RWPE1 (cell line): ENCODE measurements around the gene DIP2A.
"Not testable (repeated sequence)": the region's sequence is repeated elsewhere in the genome, so short reads cannot be mapped to it uniquely, and the experiment has no call there.

ENCODE experiments used
- CTCF ChIA-PET: fragments of 350-600 bp; sonication (Branson Sonifier 250); formaldehyde crosslinking; extraction: SDS; loops from one replicate; lab custom pipeline; 2021; lab: Yijun Ruan, JAX
- POLR2A ChIA-PET: fragments of 400-600 bp; formaldehyde crosslinking; extraction: SDS; loops from one replicate; lab custom pipeline; 2020; ENCODE audit warnings: antibody characterized with exemption; ENCODE audit not compliant: low non-redundant PET; lab: Yijun Ruan, JAX
- DNase-seq: peaks from one replicate; pipeline ENCODE4 v3.0.0; 2012; ENCODE audit warnings: low spot score
- H3K27ac ChIP-seq: fragments of 450-650 bp; 2 replicates; pipeline ENCODE4 v1.5.1; 2017
- CTCF ChIP-seq: fragments of 450-650 bp; conservative IDR thresholded peaks from 2 replicates; pipeline ENCODE4 v1.5.1; 2017; ENCODE audit warnings: low read depth, mild to moderate bottlenecking

The DIP2A gene

DNA sequence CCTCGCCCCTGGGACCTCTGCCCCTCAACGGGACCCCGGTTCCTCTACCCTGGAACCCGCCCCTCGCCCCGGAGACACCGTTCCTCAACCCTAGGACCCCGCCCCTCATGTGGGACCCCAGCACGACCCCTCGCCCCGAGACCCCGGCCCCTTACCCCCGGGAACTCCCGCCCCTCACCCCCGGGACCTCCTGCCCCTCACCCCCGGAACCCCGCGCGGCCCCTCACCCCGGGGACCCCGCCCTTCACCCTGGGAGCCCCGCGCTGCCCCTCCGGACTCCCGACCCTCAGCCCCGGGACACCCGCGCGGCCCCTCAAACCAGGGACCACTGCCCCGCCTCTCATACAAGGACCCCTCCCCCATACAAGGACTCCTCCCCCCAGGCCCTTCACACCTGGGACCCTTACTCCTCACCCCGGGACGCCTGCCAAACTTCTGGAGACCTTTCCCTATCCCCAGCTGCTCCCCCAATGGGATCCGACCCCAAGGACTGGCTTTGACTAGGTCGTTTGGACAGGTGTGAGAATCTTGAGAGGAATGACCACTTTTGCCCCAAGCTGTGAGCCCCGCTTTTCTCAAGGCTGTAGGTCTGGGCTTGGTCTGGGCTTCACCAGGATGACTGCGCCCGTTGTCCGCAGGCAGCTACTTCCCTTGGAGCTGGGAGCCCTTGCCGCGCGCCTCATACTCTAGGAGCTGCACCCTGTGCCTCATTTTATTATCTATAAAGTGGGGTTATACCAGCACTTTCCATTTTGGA is 843 bp downstream of the DIP2A start:
- TF ChIP-seq CTCF, result no peak

GRCh38 chr21:46461909-46462308 is 3.2 kb downstream of the DIP2A start:
- no peak for DNase-seq
- POLR2A ChIA-PET, result no interaction called here
- H3K27ac ChIP-seq, result peak overlapping the region; percentile 38; the same call in 1 of the 2 replicates
- no peak for TF ChIP-seq CTCF
- CTCF ChIA-PET, result no interaction called here

More for the DNA sequence above, 843 bp downstream of the DIP2A start:
- ChIA-PET POLR2A (interaction anchor here (0.7 kb wide), 1 partner anchor 135 kb away, joined by 4 read pairs; no protein-coding TSS in a partner anchor), CTCF (interaction anchor here (0.7 kb wide), 1 partner anchor 53 kb away, joined by 3 read pairs; no protein-coding TSS in a partner anchor)
- H3K27ac ChIP-seq, result peak overlapping the region; percentile 92
- DNase-seq, result peak; percentile 26

DNA sequence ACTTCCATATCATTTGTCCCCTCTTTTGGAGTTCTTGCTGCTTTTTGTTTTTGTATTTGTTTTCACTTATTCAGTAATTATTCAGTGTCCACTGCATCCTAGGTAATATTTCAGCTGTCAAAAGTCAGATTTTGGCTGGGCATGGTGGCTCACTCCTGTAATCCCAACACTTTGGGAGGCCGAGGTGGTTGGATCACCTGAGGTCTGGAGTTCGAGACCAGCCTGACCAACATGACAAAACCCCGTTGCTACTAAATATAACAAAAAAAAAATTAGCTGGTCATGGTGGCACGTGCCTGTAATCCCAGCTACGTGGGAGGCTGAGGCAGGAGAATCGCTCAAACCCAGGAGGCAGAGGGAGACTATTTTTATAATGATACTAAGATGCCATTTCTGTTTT is 6.5 kb downstream of the DIP2A start:
- CTCF ChIA-PET, H3K27ac ChIP-seq, POLR2A ChIA-PET, DNase-seq: not testable (repeated sequence)

DNA sequence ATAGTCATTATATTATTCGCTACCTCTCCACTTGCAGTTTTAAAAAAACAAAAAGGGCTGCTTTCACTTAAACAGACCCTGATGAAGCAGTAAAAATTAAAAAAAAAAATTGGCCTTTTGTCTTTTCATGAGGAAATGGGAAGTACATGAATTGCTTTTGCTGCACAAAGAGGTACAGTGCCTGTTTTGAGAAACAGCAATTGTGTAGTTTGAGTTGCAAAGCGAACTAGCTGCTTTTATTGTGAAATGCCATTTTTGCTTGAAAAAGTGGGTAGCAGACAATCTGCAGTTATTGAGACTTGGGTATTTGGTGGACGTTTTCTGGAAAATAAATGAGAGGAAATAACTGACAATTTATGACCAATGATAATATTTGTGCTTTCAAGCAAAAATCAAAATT is 7.0 kb downstream of the DIP2A start:
- ChIA-PET POLR2A (no interaction called here), CTCF (no interaction called here)
- DNase-seq, result no peak
- no peak for TF ChIP-seq CTCF
- H3K27ac ChIP-seq, result no peak overlapping the region

DNA sequence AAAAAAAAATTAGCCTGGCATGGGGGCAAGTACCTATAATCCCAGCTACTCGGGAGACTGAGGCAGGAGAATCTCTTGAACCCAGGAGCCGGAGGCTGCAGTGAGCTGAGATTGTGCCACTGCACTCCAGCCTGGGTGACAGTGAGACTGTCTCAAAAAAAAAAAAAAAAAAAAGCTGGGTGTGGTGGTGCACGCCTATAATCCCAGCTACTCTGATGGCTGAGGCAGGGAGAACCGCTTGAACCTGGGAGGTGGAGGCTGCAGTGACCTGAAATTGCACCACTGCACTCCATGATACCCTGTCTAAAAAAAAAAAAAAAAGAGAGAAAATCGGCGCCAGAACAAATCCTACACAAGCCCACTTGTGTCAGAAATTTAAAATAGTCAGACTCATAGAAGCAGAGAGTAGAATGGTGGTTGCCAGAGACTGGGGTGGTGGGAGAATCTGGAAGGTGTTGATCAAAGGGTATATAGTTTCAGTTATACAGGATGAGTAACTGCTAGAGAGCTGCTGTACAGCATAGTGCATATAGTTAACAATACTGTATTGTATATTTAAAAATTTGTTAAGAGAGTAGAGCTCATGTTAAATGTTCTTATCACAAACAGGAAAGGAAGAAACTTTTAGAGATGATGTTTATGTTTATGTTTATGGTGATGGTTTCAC is 9.6 kb downstream of the DIP2A start:
- DNase-seq, result no peak
- POLR2A ChIA-PET, result no interaction called here
- CTCF ChIA-PET, result interaction anchor here (0.7 kb wide), 1 partner anchor 155 kb away, joined by 4 read pairs; no protein-coding TSS in a partner anchor
- H3K27ac ChIP-seq, result no peak overlapping the region
- no peak for TF ChIP-seq CTCF

GRCh38 chr21:46469275-46469674 is 10.6 kb downstream of the DIP2A start:
- DNase-seq, result no peak
- ChIA-PET CTCF (no interaction called here), POLR2A (no interaction called here)
- no peak overlapping the region for H3K27ac ChIP-seq
- TF ChIP-seq CTCF, result no peak
